HAP-1 (cell line): ENCODE data around the gene PILRA.
A peak's percentile ranks its signal among the peaks of the same experiment; 100 is the strongest.
"Not testable (repeated sequence)": the region's sequence is repeated elsewhere in the genome, so short reads cannot be mapped to it uniquely, and the experiment has no call there.

Experiments
- DNase-seq, 2 experiments: peaks; one replicate each; pipeline ENCODE4 v3.0.0-alpha.2; 2016 to 2020; ENCODE audit warnings: low spot score in 2 of 2
- H3K27me3 ChIP-seq: fragments of 250-450 bp; sonication (Bioruptor Pico); 2 replicates; pipeline ENCODE4 v1.5.1; 2020; ENCODE audit warnings: low read depth, mild to moderate bottlenecking, moderate library complexity
- H3K36me3 ChIP-seq: fragments of 250-450 bp; sonication (Bioruptor Pico); replicated peaks from 2 replicates; pipeline ENCODE4 v1.5.1; 2020; ENCODE audit warnings: mild to moderate bottlenecking
- H3K4me1 ChIP-seq: fragments of 250-450 bp; sonication (Bioruptor Pico); 2 replicates; pipeline ENCODE4 v1.5.1; 2020; ENCODE audit warnings: mild to moderate bottlenecking
- H3K4me3 ChIP-seq: fragments of 250-450 bp; sonication (Bioruptor Pico); 2 replicates; pipeline ENCODE4 v1.5.1; 2020; ENCODE audit warnings: mild to moderate bottlenecking, moderate library complexity
- H3K9me3 ChIP-seq: fragments of 250-450 bp; sonication (Bioruptor Pico); 2 replicates; pipeline ENCODE4 v1.5.1; 2020; ENCODE audit warnings: mild to moderate bottlenecking, moderate library complexity
- in situ Hi-C: fragments of 300-500 bp; cut with MboI; formaldehyde crosslinking; loops from 3 replicates; pipeline ENCODE4 v1.14.3; 2020; ENCODE audit warnings: low sequenced_read_pairs, inconsistent platforms, mixed read lengths

The PILRA gene

DNA sequence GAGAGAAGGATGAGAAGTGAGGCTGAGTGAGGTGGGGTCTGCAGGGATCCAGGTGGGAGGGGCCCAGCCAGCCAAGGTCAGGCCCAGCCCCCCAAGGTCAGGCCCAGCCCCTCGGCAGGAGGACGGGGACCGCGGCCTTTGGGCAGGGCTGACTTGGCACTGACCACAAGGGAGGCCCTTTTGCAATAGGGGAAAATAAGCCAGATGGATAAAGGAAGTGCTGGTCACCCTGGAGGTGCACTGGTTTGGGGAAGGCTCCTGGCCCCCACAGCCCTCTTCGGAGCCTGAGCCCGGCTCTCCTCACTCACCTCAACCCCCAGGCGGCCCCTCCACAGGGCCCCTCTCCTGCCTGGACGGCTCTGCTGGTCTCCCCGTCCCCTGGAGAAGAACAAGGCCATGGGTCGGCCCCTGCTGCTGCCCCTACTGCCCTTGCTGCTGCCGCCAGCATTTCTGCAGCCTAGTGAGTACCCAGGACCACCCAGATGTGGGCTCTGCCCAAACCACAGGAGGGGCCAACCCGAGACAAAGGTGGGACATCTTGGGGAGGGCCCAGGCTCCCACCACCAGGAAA is at the start of gene PILRA:
Gene PILRA, plus strand, starts transcription at position 227 of the 571 bp plus-strand sequence. Its CDS starts 170 bp downstream, at position 397.
- Histone ChIP-seq H3K36me3 (peaks cover 3% of the 10 kb centered on the region), H3K4me1 (peaks cover 19% of the 10 kb centered on the region), H3K4me3 (no peak within 1 kb of the TSS), H3K27me3 (no peaks in the 10 kb centered on the region), H3K9me3 (no peaks in the 10 kb centered on the region)
- no peak for DNase-seq
- in situ Hi-C loops = no loop called here

DNA sequence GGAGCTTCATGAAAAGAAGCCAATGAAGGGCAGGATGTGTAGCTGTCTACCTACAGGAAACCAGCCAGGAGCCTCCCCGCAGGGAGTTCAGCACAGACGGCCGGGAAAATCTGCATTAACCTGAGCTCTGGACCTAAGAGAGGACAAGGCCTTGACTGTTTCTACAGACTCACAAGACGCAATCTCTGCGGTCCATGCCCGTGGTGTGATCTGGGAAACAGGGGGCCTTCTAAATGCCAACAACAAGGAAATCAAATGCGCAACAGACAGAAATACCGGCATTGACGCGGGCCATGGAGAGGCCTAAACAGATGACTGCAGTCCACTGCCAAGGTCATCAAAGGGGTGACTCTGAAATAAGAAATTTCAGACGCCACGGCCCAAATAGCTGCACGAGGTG is 49.1 kb upstream of the PILRA start:
- H3K9me3 ChIP-seq, H3K36me3 ChIP-seq, in situ Hi-C loops: not testable (repeated sequence)

DNA sequence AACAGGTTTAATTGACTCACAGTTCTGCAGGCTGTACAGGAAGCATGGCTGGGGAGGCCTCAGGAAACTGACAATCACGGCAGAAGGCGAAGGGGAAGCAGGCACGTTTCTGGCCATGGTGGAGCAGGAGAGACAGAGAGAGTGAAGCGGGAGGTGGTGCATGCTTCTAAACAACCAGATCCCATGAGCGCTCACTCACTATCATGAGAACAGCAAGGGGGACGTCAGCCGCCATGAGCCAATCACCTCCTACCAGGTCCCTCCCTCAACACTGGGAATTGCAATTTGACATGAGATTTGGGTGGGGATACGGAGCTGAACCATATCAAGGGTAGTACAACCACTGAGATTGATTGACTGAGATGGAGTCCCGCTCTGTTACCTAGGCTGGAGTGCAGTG is 47.6 kb upstream of the PILRA start:
- DNase-seq, H3K36me3 ChIP-seq, H3K4me3 ChIP-seq, H3K27me3 ChIP-seq, in situ Hi-C loops, H3K4me1 ChIP-seq, H3K9me3 ChIP-seq: not testable (repeated sequence)

More for the DNA sequence above, 49.1 kb upstream of the PILRA start:
- H3K4me1 ChIP-seq, H3K4me3 ChIP-seq, DNase-seq, H3K27me3 ChIP-seq: not testable (repeated sequence)

DNA sequence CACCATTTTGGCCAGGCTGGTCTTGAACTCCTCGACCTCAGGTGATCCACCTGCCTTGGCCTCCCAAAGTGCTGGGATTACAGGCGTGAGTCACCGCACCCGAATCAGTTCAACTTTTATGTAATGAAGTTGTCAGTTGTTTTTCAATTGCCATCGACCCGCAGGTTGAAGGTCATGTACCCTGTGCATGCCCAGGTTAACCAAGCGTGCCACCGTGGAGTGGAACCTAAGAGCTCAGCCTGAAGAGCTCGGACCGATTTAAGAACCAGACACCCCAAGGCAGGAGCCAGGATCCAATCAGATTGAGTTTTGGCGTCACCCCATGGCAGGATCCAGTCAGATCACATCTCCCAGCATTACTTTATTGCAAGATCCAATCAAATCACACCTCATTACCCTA is 46.4 kb upstream of the PILRA start:
- H3K36me3 ChIP-seq, H3K4me3 ChIP-seq, DNase-seq, H3K9me3 ChIP-seq, H3K27me3 ChIP-seq, H3K4me1 ChIP-seq, in situ Hi-C loops: not testable (repeated sequence)

DNA sequence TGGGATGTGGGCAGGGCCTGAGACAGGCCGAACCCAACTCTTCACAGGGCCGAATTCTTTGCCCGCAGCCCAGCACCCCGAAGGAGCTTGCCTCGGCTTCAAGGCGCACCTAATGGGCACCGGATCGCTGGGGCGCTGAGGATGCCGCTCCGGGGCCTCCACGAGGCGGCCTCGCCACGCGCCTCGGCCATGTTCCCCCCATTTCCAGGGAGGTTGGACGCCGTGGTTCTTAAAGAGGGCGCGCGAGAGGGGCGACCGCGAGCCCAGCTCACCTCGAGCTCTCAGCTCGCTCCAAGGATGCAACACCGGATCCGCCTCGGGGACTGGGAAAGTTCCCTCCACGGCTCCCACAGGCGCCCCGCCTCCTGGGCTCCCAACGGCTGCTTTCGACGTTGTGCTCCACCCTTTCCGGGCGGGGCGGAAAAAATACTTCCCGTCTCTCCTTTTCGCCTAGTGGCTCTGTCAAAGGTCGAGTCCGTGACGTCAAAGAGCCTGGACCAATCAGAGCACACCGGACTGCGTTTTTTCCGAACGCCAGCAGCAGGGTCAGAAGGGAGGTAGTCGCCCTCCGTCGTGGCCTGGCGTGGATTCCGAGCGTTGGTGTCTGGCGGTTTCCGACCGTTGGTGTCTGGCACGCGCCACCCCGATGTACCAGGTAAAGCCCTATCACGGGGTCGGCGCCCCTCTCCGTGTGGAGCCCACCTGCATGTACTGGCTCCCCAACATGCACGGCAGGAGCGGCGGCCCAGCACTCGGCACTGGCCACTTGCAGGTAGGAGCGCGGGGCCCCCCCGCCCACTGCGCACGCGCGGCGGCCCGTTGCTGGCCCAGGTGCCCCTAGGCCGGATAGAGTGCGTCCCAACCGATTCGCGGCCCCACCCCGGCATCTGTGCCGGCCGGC is 37.5 kb upstream of the PILRA start:
- in situ Hi-C loops = not testable (repeated sequence)
- H3K4me3 ChIP-seq = peak overlapping the region; percentile 92

DNA sequence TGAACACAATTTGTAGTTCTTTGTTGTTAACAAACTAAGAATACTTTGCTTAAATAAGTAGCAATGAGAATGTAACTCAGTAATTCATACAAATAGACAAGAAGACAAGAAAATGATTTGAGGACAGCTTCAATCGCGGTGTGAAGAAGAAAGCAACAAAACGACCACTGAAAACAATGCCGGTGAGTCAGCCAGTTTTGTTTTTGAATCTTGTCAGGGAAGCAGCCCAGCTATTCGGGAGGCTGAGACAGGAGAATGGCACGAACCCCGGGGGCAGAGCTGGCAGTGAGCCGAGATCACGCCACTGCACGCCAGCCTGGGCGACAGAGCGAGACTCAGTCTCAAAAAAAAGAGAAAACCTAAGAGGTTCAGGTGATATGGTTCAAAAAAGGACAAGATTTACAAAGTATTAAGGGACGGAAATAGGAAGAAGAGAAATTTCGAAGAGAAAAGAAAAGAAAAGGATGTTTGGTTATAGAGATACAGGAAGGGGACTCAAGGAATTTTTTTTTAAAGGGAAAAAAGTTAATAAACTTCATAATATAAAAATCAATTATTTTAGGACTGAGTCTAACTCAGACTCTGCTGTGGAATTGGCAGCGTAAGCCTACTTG is 35.1 kb upstream of the PILRA start:
- in situ Hi-C loops, H3K4me1 ChIP-seq, H3K9me3 ChIP-seq, H3K4me3 ChIP-seq, DNase-seq, H3K27me3 ChIP-seq: not testable (repeated sequence)
- H3K36me3 ChIP-seq = peaks cover 28% of the 10 kb centered on the region

More for the DNA sequence above, 37.5 kb upstream of the PILRA start:
- not testable (repeated sequence) for H3K27me3 ChIP-seq, H3K9me3 ChIP-seq, H3K4me1 ChIP-seq
- H3K36me3 ChIP-seq = peaks cover 12% of the 10 kb centered on the region
- peak; percentile 76 to 96 for DNase-seq

DNA sequence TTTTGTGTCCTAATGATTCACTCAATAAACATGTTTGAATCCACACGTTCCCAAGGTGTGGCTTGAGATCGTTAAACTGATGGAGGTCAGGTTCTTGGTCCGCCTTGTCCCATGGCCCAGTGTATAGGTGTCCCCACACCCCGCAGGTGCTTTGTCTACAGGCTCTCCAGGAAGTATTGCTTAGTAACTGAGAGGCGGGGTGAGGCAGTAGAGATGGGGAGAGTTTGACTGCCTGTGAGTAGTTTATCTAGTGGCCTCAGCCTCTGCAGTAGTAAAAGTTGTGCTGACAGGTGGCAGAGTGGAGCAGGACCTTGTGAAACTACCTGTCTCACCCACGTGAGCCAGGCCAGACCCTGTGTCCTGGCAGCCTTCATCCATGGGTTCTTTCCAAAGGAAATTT is 32.0 kb upstream of the PILRA start:
- in situ Hi-C loops = loop anchor here (10.0 kb wide), 1 partner anchor 206 kb away; no protein-coding TSS in a partner anchor
- not testable (repeated sequence) for H3K27me3 ChIP-seq, H3K4me1 ChIP-seq, H3K9me3 ChIP-seq, DNase-seq, H3K4me3 ChIP-seq
- peaks cover 51% of the 10 kb centered on the region for H3K36me3 ChIP-seq

DNA sequence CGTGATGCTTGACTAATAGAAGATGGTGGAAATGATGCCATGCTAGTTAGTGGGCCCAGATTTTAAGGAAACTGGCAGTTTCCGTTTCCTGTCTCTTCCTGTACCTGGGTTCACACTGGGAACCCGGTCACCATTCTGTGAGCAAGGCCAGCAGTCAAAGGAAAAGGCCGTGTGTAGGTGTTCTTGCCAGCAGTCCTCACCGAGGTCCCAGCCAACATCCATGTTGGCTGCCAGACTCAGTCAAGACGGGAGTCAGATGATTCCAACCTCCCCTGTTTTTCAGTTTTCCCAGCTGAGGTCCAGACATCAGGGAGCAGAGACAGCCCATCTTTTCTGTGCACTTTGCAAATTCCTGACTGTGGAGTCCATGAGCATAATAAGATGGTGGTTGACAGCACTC is 30.5 kb upstream of the PILRA start:
- no peak for DNase-seq

DNA sequence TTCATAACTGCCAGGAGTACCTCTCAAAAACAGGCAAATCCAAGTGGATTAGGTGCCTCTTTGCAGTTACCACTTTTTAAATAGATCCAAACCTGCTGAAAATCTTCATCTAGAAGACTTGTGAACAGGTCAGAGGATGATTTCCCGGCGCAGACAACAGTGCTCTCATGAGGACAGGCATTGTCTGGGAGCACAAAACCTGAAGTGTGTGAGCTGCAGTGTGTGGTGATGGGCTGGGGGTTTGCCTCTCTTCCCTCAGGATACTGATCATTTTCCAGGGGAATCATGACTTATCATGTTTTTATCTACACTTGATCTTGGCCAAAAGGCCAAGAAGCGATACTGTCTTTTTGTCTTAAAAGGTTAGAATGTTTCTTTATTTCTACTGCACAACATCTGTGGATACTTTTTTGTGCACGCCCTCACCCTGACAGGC is 29.1 kb upstream of the PILRA start:
- not testable (repeated sequence) for H3K9me3 ChIP-seq, H3K4me1 ChIP-seq, H3K4me3 ChIP-seq, H3K27me3 ChIP-seq, DNase-seq
- in situ Hi-C loops = loop anchor here (10.0 kb wide), 1 partner anchor 209 kb away; no protein-coding TSS in a partner anchor
- H3K36me3 ChIP-seq = peaks cover 72% of the 10 kb centered on the region

More for the DNA sequence above, 30.5 kb upstream of the PILRA start:
- no peaks in the 10 kb centered on the region for H3K27me3 ChIP-seq
- H3K36me3 ChIP-seq = peaks cover 66% of the 10 kb centered on the region
- in situ Hi-C loops = loop anchor here (10.0 kb wide), 1 partner anchor 208 kb away; no protein-coding TSS in a partner anchor
- H3K4me3 ChIP-seq = no peak overlapping the region
- H3K4me1 ChIP-seq = no peaks in the 10 kb centered on the region
- H3K9me3 ChIP-seq = no peaks in the 10 kb centered on the region

DNA sequence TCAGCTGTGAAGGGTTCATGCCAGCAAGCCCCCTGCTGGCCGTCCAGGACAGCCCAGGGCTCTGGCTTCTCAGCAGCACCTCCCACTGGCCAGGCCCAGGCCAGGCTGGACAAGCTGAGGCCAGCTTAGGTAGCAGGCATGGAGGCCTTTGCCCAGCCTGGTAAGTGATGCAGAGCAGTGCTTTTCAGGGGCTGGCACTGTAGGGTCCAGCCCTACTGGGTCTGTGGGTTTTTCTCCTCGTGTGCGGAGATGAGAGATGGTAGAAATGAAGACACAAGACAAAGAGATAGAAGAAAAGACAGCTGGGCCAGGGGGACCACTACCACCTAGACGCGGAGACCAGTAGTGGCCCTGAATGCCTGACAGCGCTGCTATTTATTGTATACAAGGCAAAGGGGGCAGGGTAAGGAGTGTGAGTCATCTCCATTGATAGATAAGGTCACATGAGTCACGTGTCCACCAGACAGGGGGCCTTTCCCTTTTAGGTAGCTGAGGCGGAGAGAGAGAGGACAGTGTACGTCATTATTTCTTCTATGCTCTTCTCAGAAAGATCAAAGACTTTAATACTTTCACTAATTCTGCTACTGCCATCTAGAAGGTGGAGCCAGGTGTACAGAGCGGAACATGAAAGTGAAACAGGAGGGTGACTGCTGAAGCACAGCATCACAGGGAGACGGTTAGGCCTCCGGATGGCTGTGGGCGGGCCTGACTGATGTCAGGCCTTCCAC is 28.6 kb upstream of the PILRA start:
- peak in 1 of 2 experiments; percentile 67 for DNase-seq
- not testable (repeated sequence) for H3K4me1 ChIP-seq, H3K4me3 ChIP-seq, H3K9me3 ChIP-seq, H3K27me3 ChIP-seq
- in situ Hi-C loops = loop anchor here (10.0 kb wide), 1 partner anchor 210 kb away; no protein-coding TSS in a partner anchor
- H3K36me3 ChIP-seq = peaks cover 73% of the 10 kb centered on the region

DNA sequence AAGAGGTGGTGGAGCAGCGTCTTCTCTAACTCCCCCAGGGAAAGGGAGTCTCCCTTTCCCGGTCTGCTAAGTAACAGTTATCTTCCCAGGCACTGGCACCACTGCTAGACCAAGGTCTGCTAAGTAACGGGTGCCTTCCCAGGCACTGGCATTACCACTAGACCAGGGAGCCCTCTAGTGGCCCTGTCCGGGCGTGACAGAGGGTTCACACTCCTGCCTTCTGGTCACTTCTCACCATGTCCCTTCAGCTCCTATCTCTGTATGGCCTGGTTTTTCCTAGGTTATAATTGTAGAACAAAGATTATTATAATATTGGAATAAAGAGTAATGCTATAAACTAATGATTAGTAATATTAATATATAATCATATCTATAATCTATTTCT is 28.0 kb upstream of the PILRA start:
- DNase-seq = peak; percentile 28 to 83
- H3K27me3 ChIP-seq, H3K4me1 ChIP-seq, H3K9me3 ChIP-seq, H3K4me3 ChIP-seq: not testable (repeated sequence)
- H3K36me3 ChIP-seq = peaks cover 78% of the 10 kb centered on the region
- in situ Hi-C loops = loop anchor here (10.0 kb wide), 1 partner anchor 210 kb away; no protein-coding TSS in a partner anchor

DNA sequence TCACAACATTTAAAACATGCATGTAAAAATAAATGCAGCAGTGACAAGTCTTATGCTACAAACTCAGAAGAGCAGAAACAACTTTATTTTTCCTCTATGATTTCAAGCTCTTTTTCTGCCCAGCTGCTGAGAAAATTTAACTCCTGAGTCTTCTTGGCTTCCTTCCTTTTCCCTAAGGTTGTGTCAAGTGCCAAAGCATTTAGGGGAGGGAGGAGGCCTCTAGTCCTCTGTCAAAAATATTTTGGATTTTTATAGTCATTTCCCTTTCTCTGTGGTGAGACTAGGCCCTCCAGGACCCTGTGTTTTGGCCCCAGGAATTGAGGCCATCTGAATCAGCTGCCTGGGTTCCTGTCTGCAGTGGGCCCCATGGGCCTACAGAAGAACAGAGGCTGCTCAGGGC is 26.4 kb upstream of the PILRA start:
- Histone ChIP-seq H3K4me3 (no peak overlapping the region), H3K9me3 (no peaks in the 10 kb centered on the region), H3K27me3 (no peaks in the 10 kb centered on the region), H3K4me1 (no peaks in the 10 kb centered on the region), H3K36me3 (peaks cover 74% of the 10 kb centered on the region)
- DNase-seq = no peak
- in situ Hi-C loops = loop anchor here (10.0 kb wide), 1 partner anchor 212 kb away; no protein-coding TSS in a partner anchor

DNA sequence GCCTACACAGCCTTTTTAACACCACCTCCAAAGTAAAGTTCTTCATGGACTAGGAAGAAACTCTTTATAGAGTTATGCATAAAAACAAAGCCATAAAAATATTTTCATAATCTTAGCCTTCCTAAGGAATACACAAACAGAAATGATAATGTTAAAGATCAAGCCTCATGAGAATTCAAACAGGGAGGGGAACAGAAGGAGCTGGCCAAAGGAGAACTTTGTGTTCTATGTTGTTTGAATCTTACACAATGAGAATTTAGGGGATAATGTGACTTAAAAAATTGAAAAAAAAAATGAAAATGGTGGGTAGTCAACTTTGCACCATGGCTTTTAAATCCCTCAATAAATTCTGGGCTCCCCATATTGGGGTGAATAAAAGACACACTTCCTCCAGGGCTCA is 24.5 kb upstream of the PILRA start:
- H3K36me3 ChIP-seq = peaks cover 67% of the 10 kb centered on the region
- in situ Hi-C loops = loop anchor here (10.0 kb wide), 1 partner anchor 214 kb away; no protein-coding TSS in a partner anchor

More for the DNA sequence above, 24.5 kb upstream of the PILRA start:
- DNase-seq = no peak
- Histone ChIP-seq H3K4me3 (no peak overlapping the region), H3K9me3 (no peaks in the 10 kb centered on the region), H3K4me1 (no peaks in the 10 kb centered on the region), H3K27me3 (no peaks in the 10 kb centered on the region)
